GM11168 (cell line): ENCODE measurements around the gene GRK3.
"Not testable (repeated sequence)": the region's sequence is repeated elsewhere in the genome, so short reads cannot be mapped to it uniquely, and the experiment has no call there.

Source experiments
- in situ Hi-C: fragments of 300-500 bp; cut with MboI; formaldehyde crosslinking; loops from one replicate; pipeline ENCODE4 v1.12.0; 2022; ENCODE audit warnings: low sequenced_read_pairs; ENCODE audit not compliant: unreplicated experiment

GRK3 gene

DNA sequence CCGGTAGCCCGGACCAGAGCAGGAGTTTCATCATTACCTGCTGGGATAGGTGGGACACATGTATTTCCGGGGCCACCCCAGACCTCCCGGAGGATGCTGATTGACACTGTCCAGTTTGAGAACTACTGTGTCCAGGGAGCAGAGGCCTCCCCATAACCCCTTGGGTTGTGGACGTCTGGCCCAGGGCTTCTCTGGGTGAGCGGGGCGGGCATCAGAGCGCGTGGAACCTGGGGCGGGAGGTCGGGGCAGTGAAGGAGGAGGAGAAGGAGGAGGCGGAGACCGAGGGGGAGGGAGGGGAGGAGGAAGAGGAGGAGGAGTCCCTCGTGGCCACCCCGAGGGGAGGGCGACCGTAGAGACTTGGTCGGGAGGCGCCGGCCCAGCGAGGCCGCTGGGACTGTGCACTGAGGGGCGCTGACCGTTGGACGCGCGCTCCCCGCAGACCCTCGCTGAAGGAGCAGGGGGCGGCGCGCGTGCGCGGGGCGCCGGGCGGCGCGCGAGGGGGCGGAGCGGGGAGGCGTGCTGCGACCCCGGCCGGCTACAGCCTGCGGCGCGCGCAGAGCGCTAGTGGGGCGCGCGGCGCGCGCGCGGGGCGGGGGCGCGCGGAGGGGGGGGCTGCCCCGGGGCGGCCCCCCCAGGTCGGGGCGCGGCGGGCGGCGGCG is at the start of gene GRK3:
Gene GRK3, plus strand, starts transcription at position 356 of the 659 bp plus-strand sequence. CDS start 366 bp downstream, outside the sequence.
- in situ Hi-C loops: loop anchor here (10.0 kb wide), 1 partner anchor 130 kb away; no protein-coding TSS in a partner anchor

DNA sequence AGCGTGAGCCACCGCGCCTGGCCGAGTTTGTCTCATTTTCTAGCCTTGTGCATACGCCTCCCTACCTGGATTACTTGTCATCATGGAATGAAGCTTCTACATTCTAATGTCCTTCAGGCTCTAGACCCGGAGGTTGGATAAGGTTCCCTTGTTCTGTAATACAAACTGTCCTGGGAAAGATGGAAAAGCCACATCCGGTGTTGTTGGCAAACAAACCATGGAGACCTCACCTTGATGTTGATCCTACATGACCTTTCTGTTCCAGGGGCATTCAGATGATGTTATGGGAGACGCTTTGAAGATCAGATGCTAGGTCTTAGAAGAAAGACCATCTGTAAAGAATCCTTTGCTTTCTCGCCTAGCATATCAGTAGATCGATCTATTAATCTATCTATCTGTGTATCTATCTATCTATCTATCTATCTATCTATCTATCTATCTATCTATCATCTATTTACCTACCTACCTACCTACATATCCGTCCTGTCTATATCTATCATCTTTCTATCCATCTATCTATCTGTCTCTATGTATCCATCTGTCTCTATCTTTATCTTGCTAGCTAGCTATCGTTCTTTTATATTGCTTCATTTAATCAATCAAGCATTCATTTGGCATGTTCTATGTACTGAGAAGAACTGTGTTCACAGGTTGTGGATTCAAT is 46.3 kb upstream of the GRK3 start:
- in situ Hi-C loops: no loop called here

GRCh38 chr22:25525376-25525775 is 39.1 kb upstream of the GRK3 start:
- in situ Hi-C loops: no loop called here

GRCh38 chr22:25525804-25526584 is 38.5 kb upstream of the GRK3 start:
- in situ Hi-C loops: not testable (repeated sequence)

DNA sequence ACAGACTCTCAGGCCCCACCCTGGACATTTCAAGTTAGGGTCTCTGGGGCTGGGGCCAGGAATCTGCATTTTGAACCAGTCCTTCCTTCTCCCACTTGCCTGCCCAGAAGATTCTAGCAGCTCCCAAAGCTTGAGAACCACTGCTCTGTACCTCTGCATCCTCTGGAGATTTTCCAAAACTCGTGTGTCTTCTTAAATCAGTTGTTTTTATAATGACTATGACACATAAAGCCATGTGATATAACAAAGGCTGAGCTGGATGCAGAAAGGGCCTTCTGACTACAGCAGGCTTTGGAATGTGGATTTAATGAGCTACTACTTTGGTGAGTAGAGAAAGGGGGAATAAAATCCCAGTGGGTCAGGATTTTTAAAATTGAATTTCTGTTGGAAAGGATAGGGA is 37.5 kb upstream of the GRK3 start:
- in situ Hi-C loops: not testable (repeated sequence)

GRCh38 chr22:25528068-25528467 is 36.4 kb upstream of the GRK3 start:
- in situ Hi-C loops: not testable (repeated sequence)

GRCh38 chr22:25529059-25529458 is 35.4 kb upstream of the GRK3 start:
- in situ Hi-C loops: not testable (repeated sequence)

DNA sequence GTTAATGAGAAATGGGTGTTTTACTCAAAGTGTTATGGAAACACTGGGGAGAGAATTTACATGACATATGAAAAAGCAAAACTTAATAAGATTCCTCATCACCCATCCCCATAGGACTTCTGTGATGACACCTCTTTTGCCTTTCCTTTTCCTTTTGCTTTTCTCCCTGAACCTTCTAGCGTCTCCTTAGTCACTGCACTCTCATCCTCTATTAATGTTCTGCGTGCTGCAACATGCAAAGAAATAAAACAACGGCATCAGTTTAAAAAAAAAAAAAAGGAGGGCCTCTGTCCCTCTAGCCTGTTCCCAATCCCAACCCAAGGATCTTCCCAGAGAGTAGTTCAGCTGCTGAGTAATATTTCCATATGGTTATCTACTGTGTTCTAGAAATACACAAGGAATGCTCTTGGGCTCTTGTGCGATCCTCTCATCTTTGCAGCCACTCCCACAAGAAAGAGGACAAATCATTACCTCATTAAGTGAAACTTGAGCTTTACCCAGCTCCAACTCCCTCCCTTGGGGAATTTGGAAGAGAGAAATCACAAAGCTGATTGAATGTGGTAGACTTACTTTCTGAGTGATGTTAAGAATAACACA is 34.8 kb upstream of the GRK3 start:
- in situ Hi-C loops: not testable (repeated sequence)

GRCh38 chr22:25531677-25532076 is 32.8 kb upstream of the GRK3 start:
- in situ Hi-C loops: not testable (repeated sequence)

DNA sequence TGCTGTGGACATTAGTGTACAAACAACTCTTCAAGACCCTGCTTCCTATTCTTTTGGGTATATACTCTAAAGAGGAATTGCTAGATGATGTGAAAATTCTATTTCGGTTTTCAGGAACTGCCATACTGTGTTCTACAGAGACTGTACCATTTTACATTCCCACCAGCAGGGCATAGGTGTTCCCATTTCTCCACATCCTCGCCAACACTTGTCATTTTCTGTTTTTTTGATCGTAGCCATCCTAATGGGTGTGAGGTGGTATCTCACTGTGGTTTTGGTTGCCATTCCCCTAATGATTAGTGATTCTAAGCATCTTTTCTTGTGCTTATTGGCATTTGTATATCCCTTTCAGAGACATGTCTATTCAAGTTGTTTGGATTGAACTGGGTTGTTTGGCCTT is 29.8 kb upstream of the GRK3 start:
- in situ Hi-C loops: loop anchor here (5.0 kb wide), 1 partner anchor 158 kb away; no protein-coding TSS in a partner anchor

- in situ Hi-C loops: loop anchor here (5.0 kb wide), 1 partner anchor 156 kb away; no protein-coding TSS in a partner anchor
Measured at GRCh38 chr22:25536589-25536988, 27.9 kb upstream of the GRK3 start.

DNA sequence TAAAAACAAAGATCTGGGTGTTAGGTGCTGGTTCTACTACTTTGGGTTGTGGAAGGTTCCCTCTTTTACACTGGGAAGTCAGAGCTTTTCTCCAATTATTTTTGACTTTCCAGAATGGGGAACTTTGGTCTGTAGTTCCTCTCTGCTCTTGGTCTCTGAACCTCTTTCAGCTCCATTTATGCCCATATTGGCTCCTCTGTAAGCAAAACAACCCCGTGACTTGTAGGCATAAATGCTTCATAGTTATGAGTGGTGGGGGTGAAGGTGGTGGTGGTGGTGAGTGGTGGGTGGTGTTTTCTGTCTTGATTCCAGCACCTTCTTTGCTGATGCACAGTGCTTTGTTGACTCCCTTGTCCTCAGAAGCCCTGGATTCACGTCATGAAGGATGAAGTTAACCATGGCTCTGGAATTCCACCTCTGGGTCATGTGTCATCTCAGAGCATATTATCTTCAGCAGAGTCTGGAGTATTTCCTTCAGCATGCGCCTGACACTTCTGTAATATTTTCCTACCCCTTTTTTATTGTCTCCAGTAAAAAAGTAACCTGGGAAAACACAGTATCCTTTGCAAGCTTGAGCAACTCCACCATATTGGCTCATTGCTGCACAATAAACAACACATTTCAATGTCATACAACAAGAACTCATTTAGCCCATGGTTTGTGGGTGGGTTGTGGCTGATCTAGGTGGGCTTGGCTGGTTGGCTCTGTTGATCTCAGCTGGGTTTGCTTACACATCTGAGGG is 24.1 kb upstream of the GRK3 start:
- in situ Hi-C loops: no loop called here

DNA sequence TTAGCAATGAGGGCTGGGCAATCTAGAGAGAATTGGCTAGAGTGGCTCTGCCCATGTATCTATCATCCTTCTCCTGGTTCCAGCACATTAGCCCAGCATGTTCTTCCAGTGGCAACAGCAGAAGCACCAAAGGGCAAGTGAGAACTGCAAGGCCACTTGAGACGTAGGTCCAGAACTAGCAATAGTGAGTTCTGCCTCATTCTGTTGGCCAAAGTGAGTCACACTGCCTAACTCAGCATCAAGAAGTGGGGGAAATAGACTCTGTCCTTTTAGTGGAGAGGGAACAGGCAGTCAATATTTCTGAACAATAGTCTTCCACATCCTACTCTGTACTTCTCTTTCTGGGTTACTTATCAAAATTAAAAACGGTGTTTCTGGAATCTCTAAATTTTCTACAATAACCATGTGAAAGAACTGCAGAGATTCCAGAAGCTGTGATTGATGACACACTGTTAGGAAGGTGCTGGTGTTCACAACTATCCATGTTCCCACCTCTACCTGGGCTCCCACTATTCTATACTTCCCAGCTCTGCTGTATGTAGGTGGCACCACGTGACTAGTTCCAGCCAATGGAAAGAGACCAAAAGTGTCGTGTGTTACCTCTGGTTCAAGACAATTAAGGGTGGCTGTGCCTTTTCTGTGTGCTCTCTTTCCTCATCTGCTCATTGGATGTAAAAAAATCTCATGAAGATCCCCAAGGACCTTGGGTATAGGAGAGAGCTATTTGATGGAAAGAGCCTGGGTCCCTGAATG is 23.4 kb upstream of the GRK3 start:
- in situ Hi-C loops: no loop called here

- in situ Hi-C loops: no loop called here
Measured at GRCh38 chr22:25542191-25542590, 22.3 kb upstream of the GRK3 start.

DNA sequence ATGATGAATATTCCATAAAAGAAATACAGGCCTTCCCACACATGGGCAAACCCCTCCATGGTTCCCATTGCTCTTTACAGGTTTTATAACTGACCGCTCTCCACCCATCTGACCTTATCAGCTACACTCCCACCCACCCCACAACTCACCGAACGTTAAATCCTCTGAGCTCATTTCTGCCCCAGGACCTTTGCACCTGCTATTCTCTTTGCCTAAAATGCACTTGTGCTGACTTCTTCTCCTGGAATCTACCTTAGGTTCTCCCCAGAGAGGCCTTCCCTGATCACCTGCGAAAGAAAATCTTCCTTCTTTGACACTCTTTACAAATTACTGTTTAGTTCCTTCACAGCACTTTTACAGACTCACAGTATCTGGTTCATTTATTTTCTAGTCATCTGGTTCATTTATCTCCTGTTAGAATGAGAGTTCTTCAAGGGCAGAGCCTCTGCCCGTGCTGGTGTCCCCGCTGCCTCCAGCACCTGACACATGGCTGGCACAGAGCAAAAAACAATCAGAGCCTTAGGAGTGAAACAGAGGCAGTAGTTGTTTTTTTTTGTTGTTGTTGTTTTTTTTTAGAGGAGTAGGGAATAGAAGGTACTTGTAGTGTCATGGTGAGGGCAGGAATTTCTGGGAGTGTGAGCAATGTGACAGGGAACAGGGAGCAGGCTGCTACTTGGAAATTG is 21.6 kb upstream of the GRK3 start:
- in situ Hi-C loops: no loop called here

- in situ Hi-C loops: no loop called here
Measured at GRCh38 chr22:25545146-25545545, 19.3 kb upstream of the GRK3 start.

GRCh38 chr22:25545672-25546071 is 18.8 kb upstream of the GRK3 start:
- in situ Hi-C loops: no loop called here

DNA sequence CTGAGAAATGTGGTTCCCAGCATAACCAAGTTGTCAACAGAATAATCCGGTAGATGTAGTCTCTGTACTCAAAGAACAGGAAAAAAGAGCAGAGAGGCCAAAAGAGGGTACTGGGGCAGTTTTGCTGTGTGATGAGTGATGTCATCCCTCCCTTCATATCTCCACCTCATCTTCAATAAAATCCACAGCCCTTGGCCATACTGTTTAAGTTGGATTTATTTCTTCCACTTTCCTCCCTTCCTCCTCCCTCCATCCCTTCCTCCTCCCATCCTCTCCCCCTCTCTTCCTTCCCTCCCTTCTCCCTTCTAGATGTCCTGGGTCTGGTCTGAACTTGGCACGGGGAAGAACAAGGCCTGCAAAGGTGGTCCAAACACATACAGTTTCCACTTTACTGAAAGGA is 18.2 kb upstream of the GRK3 start:
- in situ Hi-C loops: no loop called here

DNA sequence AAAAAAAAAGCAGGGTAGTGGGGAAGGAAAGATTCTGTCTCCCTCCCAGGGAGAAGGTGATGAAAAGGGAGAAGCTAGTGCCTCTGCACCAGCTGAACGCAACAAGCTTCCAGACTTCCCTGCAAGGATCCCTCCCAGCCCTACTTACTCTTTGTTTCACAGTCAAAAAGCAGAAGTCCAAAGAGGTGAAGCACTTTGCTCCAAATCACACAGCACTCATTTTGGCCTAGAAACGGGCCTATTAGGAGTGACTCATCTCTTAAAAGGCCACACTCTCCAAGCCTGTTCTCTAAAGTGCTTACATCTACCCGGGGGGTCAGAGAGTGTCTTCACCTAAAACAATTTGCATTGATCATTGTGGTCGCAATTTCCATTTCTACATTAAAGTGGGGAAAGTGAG is 17.7 kb upstream of the GRK3 start:
- in situ Hi-C loops: no loop called here
